Measurements from ENCODE around the gene DDAH1. TPM values are rescaled to one million over a fixed set of nuclear protein-coding genes. Genes with fewer than 3 reads are reported as not detected.

DDAH1 gene
- total RNA-seq, 4 donors from 2014 or later, result 8.4 to 72.8 (median 27.3) TPM

DNA sequence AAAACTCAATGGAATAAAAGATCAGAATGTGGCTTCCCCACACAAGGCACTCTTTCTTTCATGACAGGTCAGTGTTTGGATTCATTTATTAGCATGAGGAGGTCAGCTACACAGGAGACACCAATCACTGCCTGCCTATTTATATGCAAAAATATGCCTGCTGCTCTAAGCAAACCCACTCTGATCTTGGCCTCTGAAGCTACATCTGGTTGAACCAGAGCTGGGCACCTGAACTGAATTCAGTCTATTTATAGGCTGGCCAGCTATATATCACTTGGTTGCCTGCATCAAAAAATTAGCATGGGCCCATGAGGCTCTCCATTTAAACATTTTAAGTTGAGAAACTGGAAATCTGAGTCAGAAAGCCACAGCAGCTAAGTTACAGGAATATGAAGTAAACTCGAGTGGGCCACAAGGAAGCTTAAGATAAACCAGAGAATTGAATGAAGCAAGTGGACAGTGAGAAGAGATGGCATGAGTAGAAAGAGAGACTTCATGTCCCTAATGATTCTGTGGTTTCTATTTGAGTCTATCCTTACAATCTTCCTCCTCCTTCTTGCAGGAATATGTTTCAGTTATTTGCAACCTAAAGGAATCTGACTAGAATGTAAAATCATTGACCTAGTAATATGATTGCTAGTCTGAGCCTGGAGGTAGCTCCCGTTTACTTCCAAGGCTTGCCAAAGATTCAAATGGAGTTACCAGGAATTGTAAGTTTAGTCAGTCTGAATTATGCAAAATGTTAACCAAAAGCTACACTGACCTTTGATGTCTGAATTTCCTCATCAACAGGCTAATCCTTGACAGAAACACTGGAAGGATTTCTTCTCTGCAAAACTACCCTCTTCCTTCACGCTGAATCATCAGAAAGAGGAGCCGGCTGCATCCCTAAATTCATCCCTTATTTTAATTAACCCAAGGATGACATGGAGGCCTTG lies 17.7 kb downstream of the DDAH1 start:
- Histone ChIP-seq H3K4me1 (no peaks in the 10 kb centered on the region), H3K9me3 (no peaks in the 10 kb centered on the region), H3K27me3 (no peaks in the 10 kb centered on the region), H3K4me3 (no peak overlapping the region), H3K36me3 (no peaks in the 10 kb centered on the region), H3K27ac (peak overlapping the region in 1 of 4 donors; percentile 46)
- no peak for TF ChIP-seq POLR2A (IDR thresholded peaks at IDR 0.05)
- no peak for TF ChIP-seq EP300 (IDR thresholded peaks at IDR 0.05)
- no peak for TF ChIP-seq POLR2AphosphoS5 (IDR thresholded peaks at IDR 0.05)
- TF ChIP-seq, protein P1, sequence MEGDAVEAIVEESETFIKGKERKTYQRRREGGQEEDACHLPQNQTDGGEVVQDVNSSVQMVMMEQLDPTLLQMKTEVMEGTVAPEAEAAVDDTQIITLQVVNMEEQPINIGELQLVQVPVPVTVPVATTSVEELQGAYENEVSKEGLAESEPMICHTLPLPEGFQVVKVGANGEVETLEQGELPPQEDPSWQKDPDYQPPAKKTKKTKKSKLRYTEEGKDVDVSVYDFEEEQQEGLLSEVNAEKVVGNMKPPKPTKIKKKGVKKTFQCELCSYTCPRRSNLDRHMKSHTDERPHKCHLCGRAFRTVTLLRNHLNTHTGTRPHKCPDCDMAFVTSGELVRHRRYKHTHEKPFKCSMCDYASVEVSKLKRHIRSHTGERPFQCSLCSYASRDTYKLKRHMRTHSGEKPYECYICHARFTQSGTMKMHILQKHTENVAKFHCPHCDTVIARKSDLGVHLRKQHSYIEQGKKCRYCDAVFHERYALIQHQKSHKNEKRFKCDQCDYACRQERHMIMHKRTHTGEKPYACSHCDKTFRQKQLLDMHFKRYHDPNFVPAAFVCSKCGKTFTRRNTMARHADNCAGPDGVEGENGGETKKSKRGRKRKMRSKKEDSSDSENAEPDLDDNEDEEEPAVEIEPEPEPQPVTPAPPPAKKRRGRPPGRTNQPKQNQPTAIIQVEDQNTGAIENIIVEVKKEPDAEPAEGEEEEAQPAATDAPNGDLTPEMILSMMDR (IDR thresholded peaks at IDR 0.05), result no peak
- 69 to 76% methylated on average over 3 to 4 of the region's 4 CpGs for WGBS, 2 donors (ENCODE audit: low coverage in 1 of 2)
- ATAC-seq, result no peak

DNA sequence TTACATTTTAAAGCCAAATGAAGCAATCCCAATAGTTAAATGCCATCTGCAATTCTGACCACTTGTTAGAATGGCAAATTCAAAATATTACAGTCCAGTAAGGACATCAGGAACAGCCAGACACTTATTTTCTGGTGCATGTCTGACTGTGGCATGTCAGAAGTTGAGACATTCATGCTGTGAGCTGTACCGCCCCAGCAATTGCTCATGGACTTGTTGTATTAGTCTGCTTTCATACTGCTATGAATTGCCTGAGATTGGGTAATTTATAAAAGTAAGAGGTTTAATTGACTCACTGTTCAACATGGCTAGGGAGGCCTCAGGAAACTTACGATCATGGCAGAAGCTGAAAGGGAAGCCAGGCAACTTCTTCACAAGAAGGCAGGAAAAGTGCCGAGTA lies 19.1 kb downstream of the DDAH1 start:
- no peaks in the 10 kb centered on the region for H3K9me3 ChIP-seq
- no peaks in the 10 kb centered on the region for H3K36me3 ChIP-seq
- H3K4me3 ChIP-seq, result no peak overlapping the region
- TF ChIP-seq, protein P1 (IDR thresholded peaks at IDR 0.05), result no peak
- no peak for TF ChIP-seq POLR2A (IDR thresholded peaks at IDR 0.05)
- TF ChIP-seq POLR2AphosphoS5 (IDR thresholded peaks at IDR 0.05), result no peak
- no peak for TF ChIP-seq EP300 (IDR thresholded peaks at IDR 0.05)
- WGBS, 2 donors (ENCODE audit: low coverage in 1 of 2), result 79 to 100% methylated on average over 1 to 3 of the region's 3 CpGs
- H3K27me3 ChIP-seq, result no peaks in the 10 kb centered on the region
- no peak overlapping the region for H3K27ac ChIP-seq
- peaks cover 0 to 5% (median 3%) of the 10 kb centered on the region in 3 donors for H3K4me1 ChIP-seq
- no peak for ATAC-seq

DNA sequence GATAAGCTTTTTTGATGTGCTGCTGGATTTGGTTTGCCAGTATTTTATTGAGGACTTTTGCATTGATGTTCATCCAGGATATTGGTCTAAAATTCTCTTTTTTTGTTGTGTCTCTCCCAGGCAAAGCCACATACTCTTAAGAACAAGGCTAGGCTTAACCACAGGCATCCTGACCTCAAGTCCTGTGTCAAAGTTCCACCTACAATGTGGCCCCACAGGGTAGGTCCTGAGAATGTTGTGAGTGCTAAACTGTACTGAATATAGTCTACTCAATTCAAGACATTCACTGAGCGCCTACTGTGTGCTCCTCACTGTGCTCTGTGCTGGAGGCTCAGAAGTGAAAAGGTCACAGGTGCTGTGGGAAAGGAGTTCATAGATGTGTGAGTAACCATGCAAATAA lies 20.6 kb downstream of the DDAH1 start:
- Histone ChIP-seq H3K36me3 (no peaks in the 10 kb centered on the region), H3K4me3 (no peak overlapping the region), H3K27ac (no peak overlapping the region), H3K9me3 (no peaks in the 10 kb centered on the region), H3K4me1 (peaks cover 0 to 13% (median 7%) of the 10 kb centered on the region in 3 donors), H3K27me3 (no peaks in the 10 kb centered on the region)
- 100% methylated on average over 1 of the region's 1 CpG; no CpG with 5 or more reads in 1 of the 2 donors for WGBS, 2 donors (ENCODE audit: low coverage in 1 of 2)
- TF ChIP-seq EP300 (IDR thresholded peaks at IDR 0.05) (no peak), POLR2A (IDR thresholded peaks at IDR 0.05) (no peak), POLR2AphosphoS5 (IDR thresholded peaks at IDR 0.05) (no peak)
- TF ChIP-seq, protein P1 (IDR thresholded peaks at IDR 0.05), result no peak
- no peak for ATAC-seq

DNA sequence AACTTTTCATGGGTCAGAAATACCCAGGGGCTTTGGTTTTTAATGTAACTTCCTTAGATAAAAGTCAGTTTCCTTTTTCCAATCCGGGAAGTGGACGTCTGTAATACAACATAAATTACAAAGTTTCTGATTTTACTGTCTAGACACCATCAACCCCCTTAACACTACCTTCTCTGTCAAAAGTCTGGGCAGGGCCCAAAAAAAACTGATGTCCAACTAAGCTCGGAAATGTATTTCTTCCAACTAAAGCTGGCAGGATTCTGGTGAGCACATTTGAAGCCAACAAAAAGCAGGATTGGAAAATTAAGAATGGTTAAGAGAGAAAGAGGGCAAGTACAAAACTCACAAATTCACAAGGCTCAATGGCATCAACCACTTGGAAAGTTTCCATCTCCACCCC lies 24.3 kb downstream of the DDAH1 start:
- H3K4me3 ChIP-seq, result no peak overlapping the region
- no peaks in the 10 kb centered on the region for H3K9me3 ChIP-seq
- WGBS, 2 donors (ENCODE audit: low coverage in 1 of 2), result 12 to 21% methylated on average over 2 to 3 of the region's 3 CpGs
- TF ChIP-seq, protein P1 (IDR thresholded peaks at IDR 0.05), result no peak
- TF ChIP-seq POLR2AphosphoS5 (IDR thresholded peaks at IDR 0.05) (no peak), EP300 (IDR thresholded peaks at IDR 0.05) (no peak), POLR2A (IDR thresholded peaks at IDR 0.05) (no peak)
- no peak overlapping the region for H3K27ac ChIP-seq
- H3K36me3 ChIP-seq, result no peaks in the 10 kb centered on the region
- no peak for ATAC-seq
- H3K27me3 ChIP-seq, result no peaks in the 10 kb centered on the region
- H3K4me1 ChIP-seq, result peaks cover 0 to 13% (median 7%) of the 10 kb centered on the region in 3 donors

DNA sequence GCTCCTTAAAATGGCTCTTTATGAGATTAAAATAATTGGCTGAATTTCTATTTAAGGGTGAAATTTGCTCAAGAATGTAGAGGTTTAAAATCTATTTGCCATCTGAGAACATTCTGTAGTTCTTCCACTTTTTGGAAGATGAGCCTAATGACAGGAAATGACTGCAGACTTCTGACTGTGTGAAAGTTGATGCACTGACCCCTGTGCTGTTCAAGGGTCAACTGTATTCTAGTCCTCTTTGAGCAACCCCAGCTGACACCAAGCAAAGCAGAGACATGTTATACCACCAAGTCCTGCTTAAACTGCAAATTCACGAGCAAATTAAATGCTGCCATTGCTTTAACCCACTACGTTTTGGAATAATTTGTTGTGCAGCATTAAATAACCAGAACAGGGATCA lies 26.6 kb downstream of the DDAH1 start:
- no peak overlapping the region for H3K4me3 ChIP-seq
- H3K36me3 ChIP-seq, result no peaks in the 10 kb centered on the region
- no peaks in the 10 kb centered on the region for H3K27me3 ChIP-seq
- 67 to 80% methylated on average over 2 of the region's 2 CpGs for WGBS, 2 donors (ENCODE audit: low coverage in 1 of 2)
- no peaks in the 10 kb centered on the region for H3K9me3 ChIP-seq
- H3K27ac ChIP-seq, result no peak overlapping the region
- peaks cover 0 to 13% (median 7%) of the 10 kb centered on the region in 3 donors for H3K4me1 ChIP-seq
- no peak for ATAC-seq
- TF ChIP-seq EP300 (IDR thresholded peaks at IDR 0.05) (no peak), POLR2A (IDR thresholded peaks at IDR 0.05) (no peak), POLR2AphosphoS5 (IDR thresholded peaks at IDR 0.05) (no peak)
- TF ChIP-seq, protein P1 (IDR thresholded peaks at IDR 0.05), result no peak

Measured in gastroesophageal sphincter (tissue), 4 donors.